Peyer's patch (tissue), 4 donors: ENCODE results near the gene DUSP28.

Experiments used
- POLR2A ChIP-seq, 2 donors: fragments of 450-650 bp; IDR thresholded peaks; one replicate each; pipeline ENCODE4 v1.5.1; 2017; ENCODE audit warnings: antibody characterized with exemption in 2 of 2, mild to moderate bottlenecking in 2 of 2, moderate library complexity in 2 of 2
- TF ChIP-seq, protein P1 (sequence below), 6 experiments: fragments of 450-650 bp in 4 of 6; fragments of 200-600 bp in 2 of 6; sonication (generic) in 1 of 6; IDR thresholded peaks; one replicate each; pipeline ENCODE4 v1.5.1; 2017 to 2019; ENCODE audit warnings: antibody characterized with exemption in 6 of 6, mild to moderate bottlenecking in 3 of 6, moderate library complexity in 1 of 6

DNA sequence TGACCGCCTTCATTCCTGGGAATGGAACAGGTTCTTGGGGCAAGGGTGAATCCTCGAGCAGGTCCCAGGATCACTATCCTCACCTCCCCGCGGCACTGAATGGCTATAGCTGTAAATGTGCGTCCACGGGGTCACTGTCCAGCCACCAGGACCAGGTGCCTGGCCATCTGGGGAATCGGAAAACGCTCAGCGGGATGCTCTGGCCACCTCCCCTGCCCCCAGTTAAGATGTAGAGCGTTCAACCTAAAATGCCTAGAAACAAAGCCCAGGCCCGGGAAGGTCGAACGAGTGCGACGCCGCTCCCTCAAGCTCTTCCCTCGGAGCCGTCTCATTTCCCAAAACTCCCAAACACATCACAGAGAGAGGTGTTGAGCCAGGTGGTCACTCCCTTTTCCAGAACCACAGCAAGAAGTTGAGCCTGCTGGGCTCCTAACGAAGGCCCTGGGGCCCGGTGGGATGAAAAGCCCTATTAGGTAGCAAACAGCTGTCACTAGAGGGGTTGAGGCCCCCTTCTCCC is 25.6 kb downstream of the DUSP28 start:
- TF ChIP-seq, protein P1, sequence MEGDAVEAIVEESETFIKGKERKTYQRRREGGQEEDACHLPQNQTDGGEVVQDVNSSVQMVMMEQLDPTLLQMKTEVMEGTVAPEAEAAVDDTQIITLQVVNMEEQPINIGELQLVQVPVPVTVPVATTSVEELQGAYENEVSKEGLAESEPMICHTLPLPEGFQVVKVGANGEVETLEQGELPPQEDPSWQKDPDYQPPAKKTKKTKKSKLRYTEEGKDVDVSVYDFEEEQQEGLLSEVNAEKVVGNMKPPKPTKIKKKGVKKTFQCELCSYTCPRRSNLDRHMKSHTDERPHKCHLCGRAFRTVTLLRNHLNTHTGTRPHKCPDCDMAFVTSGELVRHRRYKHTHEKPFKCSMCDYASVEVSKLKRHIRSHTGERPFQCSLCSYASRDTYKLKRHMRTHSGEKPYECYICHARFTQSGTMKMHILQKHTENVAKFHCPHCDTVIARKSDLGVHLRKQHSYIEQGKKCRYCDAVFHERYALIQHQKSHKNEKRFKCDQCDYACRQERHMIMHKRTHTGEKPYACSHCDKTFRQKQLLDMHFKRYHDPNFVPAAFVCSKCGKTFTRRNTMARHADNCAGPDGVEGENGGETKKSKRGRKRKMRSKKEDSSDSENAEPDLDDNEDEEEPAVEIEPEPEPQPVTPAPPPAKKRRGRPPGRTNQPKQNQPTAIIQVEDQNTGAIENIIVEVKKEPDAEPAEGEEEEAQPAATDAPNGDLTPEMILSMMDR (IDR thresholded peaks at IDR 0.05) = no peak
- no peak for TF ChIP-seq POLR2A (IDR thresholded peaks at IDR 0.05)
